Glutamatergic neuron (in vitro differentiated cells): Measurements from ENCODE around the gene SUPT7L. TPM values are rescaled to one million over a fixed set of nuclear protein-coding genes. Genes with fewer than 3 reads are reported as not detected.

Source experiments
- DNase-seq: peaks from one replicate; pipeline ENCODE4 v3.0.0; 2022
- H3K27ac Mint-ChIP-seq: one replicate; pipeline ENCODE4 v1.8.0; 2020; ENCODE audit warnings: mild to moderate bottlenecking, mixed read lengths, inconsistent platforms; ENCODE audit not compliant: unreplicated experiment
- H3K27me3 Mint-ChIP-seq: one replicate; pipeline ENCODE4 v1.8.0; 2020; ENCODE audit warnings: mild to moderate bottlenecking, moderate library complexity, mixed read lengths, inconsistent platforms; ENCODE audit not compliant: unreplicated experiment
- H3K36me3 Mint-ChIP-seq: one replicate; pipeline ENCODE4 v1.8.0; 2020; ENCODE audit warnings: mild to moderate bottlenecking, mixed read lengths, inconsistent platforms; ENCODE audit not compliant: unreplicated experiment
- H3K4me1 Mint-ChIP-seq: one replicate; pipeline ENCODE4 v1.8.0; 2020; ENCODE audit warnings: mild to moderate bottlenecking, low read depth, mixed read lengths, inconsistent platforms; ENCODE audit not compliant: unreplicated experiment
- H3K4me3 Mint-ChIP-seq: one replicate; pipeline ENCODE4 v1.8.0; 2020; ENCODE audit warnings: mild to moderate bottlenecking, mixed read lengths, inconsistent platforms; ENCODE audit not compliant: unreplicated experiment
- H3K9me3 Mint-ChIP-seq: one replicate; pipeline ENCODE4 v1.8.0; 2020; ENCODE audit warnings: mild to moderate bottlenecking, moderate library complexity, mixed read lengths, inconsistent platforms; ENCODE audit not compliant: unreplicated experiment
- CTCF ChIP-seq: fragments of 200-600 bp; sonication (generic); IDR thresholded peaks from one replicate; pipeline ENCODE4 v1.5.0; 2021; ENCODE audit not compliant: partially characterized antibody, unreplicated experiment
- total RNA-seq: library from RNA; stranded (reverse); fragmentation: NEBNext Ultra II Directional; extraction: Animal tissue kit (Norgen Biotek cat#: 25700); gene quantifications from one replicate; pipeline ENCODE4 v1.2.1, GENCODE V29; 2021; ENCODE audit not compliant: unreplicated experiment

Gene SUPT7L
- total RNA-seq, 1 donor from 2014 or later: 47.4 TPM

GRCh38 chr2:27702302-27702701, 38.9 kb upstream of the SUPT7L start:
- no peaks in the 10 kb centered on the region for H3K9me3 Mint-ChIP-seq
- H3K4me1 Mint-ChIP-seq: no peaks in the 10 kb centered on the region
- H3K36me3 Mint-ChIP-seq: no peaks in the 10 kb centered on the region
- DNase-seq: no peak
- TF ChIP-seq CTCF: no peak
- H3K27me3 Mint-ChIP-seq: no peaks in the 10 kb centered on the region
- no peak overlapping the region for H3K4me3 Mint-ChIP-seq
- H3K27ac Mint-ChIP-seq: no peak overlapping the region

GRCh38 chr2:27701676-27702075, 38.3 kb upstream of the SUPT7L start:
- no peaks in the 10 kb centered on the region for H3K27me3 Mint-ChIP-seq
- no peaks in the 10 kb centered on the region for H3K4me1 Mint-ChIP-seq
- no peak for TF ChIP-seq CTCF
- no peak overlapping the region for H3K4me3 Mint-ChIP-seq
- DNase-seq: no peak
- no peaks in the 10 kb centered on the region for H3K9me3 Mint-ChIP-seq
- no peaks in the 10 kb centered on the region for H3K36me3 Mint-ChIP-seq
- H3K27ac Mint-ChIP-seq: no peak overlapping the region

- Mint-ChIP-seq H3K4me3 (no peak overlapping the region), H3K4me1 (no peaks in the 10 kb centered on the region), H3K36me3 (no peaks in the 10 kb centered on the region), H3K27ac (no peak overlapping the region), H3K9me3 (no peaks in the 10 kb centered on the region), H3K27me3 (no peaks in the 10 kb centered on the region)
- TF ChIP-seq CTCF: no peak
- no peak for DNase-seq
Observed at GRCh38 chr2:27697660-27698059, 34.2 kb upstream of the SUPT7L start.

- Mint-ChIP-seq H3K4me3 (no peak overlapping the region), H3K36me3 (no peaks in the 10 kb centered on the region), H3K27me3 (no peaks in the 10 kb centered on the region), H3K27ac (no peak overlapping the region), H3K4me1 (no peaks in the 10 kb centered on the region), H3K9me3 (no peaks in the 10 kb centered on the region)
- no peak for DNase-seq
- TF ChIP-seq CTCF: no peak
Observed at GRCh38 chr2:27690052-27690451, 26.6 kb upstream of the SUPT7L start.

GRCh38 chr2:27689424-27689823, 26.0 kb upstream of the SUPT7L start:
- H3K36me3 Mint-ChIP-seq: no peaks in the 10 kb centered on the region
- no peaks in the 10 kb centered on the region for H3K4me1 Mint-ChIP-seq
- TF ChIP-seq CTCF: no peak
- H3K27ac Mint-ChIP-seq: no peak overlapping the region
- no peaks in the 10 kb centered on the region for H3K9me3 Mint-ChIP-seq
- DNase-seq: no peak
- no peaks in the 10 kb centered on the region for H3K27me3 Mint-ChIP-seq
- H3K4me3 Mint-ChIP-seq: no peak overlapping the region
